ENCODE data around the gene KIAA0319L.
"Not testable (repeated sequence)": the region's sequence is repeated elsewhere in the genome, so short reads cannot be mapped to it uniquely, and the experiment has no call there.

Gene KIAA0319L

GRCh38 chr1:35475856-35476674 lies 81.1 kb downstream of the KIAA0319L start:
- H3K27ac ChIP-seq = no peak overlapping the region
- no peak for TF ChIP-seq ZFX (IDR thresholded peaks at IDR 0.05)
- TF ChIP-seq, protein P1, sequence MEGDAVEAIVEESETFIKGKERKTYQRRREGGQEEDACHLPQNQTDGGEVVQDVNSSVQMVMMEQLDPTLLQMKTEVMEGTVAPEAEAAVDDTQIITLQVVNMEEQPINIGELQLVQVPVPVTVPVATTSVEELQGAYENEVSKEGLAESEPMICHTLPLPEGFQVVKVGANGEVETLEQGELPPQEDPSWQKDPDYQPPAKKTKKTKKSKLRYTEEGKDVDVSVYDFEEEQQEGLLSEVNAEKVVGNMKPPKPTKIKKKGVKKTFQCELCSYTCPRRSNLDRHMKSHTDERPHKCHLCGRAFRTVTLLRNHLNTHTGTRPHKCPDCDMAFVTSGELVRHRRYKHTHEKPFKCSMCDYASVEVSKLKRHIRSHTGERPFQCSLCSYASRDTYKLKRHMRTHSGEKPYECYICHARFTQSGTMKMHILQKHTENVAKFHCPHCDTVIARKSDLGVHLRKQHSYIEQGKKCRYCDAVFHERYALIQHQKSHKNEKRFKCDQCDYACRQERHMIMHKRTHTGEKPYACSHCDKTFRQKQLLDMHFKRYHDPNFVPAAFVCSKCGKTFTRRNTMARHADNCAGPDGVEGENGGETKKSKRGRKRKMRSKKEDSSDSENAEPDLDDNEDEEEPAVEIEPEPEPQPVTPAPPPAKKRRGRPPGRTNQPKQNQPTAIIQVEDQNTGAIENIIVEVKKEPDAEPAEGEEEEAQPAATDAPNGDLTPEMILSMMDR (conservative IDR thresholded peaks at IDR 0.05) = no peak

GRCh38 chr1:35475356-35475755 lies 81.8 kb downstream of the KIAA0319L start:
- no peak overlapping the region for H3K27ac ChIP-seq
- TF ChIP-seq ZFX (IDR thresholded peaks at IDR 0.05) = no peak
- TF ChIP-seq, protein P1 (conservative IDR thresholded peaks at IDR 0.05) = no peak

DNA sequence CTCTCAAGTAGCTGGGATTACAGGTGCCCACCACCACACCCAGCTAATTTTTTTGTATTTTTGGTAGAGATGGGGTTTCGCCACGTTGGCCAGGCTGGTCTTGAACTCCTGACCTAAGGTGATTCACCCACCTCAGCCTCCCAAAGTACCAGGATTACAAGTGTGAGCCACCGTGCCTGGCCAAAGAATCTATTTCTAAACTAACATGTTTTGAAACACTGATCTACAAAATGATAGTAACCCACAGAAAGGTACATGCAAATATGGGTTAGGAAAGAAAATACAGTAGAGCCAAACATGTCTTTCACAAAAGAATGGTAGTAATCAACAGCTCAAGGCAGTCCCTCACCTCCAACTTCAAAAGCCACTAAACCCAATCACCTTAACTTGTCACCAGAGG lies 84.0 kb downstream of the KIAA0319L start:
- not testable (repeated sequence) for H3K27ac ChIP-seq

DNA sequence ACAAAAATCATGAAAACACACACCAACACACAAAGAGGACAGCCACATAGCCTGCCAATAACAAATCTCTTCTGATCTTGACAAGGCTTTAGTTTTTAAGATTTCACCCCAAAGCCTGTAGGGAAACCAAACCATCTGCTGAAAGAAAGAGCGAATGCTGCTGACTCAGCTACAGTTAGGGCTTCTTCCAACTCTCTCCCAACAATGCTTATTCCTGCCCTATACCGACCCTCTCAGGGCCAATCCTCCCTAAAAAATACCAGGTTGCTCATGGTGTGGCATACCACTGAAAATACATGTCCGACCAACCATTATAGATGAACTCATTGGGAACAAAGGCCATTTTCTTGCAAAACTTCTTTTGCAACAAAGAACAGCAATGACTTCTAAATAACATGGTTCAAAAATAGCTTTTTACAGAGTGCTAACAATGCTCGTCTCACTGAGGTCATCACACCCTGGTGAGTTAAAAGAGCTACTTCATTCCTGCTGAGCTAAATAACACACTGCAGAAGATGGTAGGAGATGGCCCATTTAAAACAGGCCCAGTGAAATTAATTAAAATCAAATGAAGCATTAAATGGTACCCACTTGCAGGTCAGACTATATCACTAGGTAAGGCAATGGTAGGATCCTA lies 86.1 kb downstream of the KIAA0319L start:
- H3K27ac ChIP-seq = no peak overlapping the region
- TF ChIP-seq, protein P1 (conservative IDR thresholded peaks at IDR 0.05) = no peak
- no peak for TF ChIP-seq ZFX (IDR thresholded peaks at IDR 0.05)

- no peak for TF ChIP-seq ZFX (IDR thresholded peaks at IDR 0.05)
- no peak overlapping the region for H3K27ac ChIP-seq
Measured at GRCh38 chr1:35466120-35466519, 91.1 kb downstream of the KIAA0319L start.

DNA sequence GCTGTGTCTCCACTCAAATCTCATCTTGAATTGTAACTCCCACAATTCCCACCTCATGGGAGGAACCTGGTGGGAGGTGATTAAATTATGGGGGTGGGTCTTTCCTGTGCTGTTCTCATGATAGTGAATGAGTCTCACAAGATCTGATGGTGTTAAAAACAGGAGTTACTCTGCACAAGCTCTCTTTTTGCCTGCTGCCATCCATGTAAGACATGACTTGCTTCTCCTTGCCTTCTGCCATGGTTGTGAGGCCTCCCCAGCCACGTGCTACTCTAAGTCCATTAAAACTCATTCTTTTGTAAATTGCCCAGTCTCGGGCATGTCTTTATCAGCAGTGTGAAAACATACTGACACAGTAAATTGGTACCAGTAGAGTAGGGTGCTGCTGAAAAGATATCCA lies 93.5 kb downstream of the KIAA0319L start:
- H3K27ac ChIP-seq = not testable (repeated sequence)

DNA sequence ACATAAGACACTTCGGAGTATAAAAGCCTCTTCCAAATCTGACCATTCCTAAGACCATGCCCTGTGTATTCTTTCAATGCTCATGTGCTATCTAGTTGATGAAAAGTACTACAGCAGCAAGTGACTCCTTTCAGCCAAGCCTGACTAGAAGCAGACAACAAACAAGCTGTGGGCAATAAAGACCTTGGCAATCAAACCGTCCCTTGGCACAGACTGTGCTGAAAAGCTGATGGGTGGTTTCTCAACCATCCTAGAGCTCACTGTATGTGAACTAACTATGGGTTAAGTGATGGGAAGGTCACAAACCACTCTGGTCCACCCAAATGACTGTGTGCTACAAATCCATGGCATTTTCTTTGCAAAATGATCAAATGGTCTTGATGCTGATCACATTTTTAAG lies 94.0 kb downstream of the KIAA0319L start:
- TF ChIP-seq ZFX (IDR thresholded peaks at IDR 0.05) = no peak
- TF ChIP-seq, protein P1 (conservative IDR thresholded peaks at IDR 0.05) = no peak
- no peak overlapping the region for H3K27ac ChIP-seq

GRCh38 chr1:35461966-35462651 lies 95.1 kb downstream of the KIAA0319L start:
- no peak overlapping the region for H3K27ac ChIP-seq
- no peak for TF ChIP-seq ZFX (IDR thresholded peaks at IDR 0.05)
- TF ChIP-seq, protein P1 (conservative IDR thresholded peaks at IDR 0.05) = no peak
